Nephron (organoid): ENCODE data around the gene CFAP65.
A peak's percentile ranks its signal among the peaks of the same experiment; 100 is the strongest.

Experiments used
- H3K27ac Mint-ChIP-seq, 3 experiments: 2 replicates each; pipeline ENCODE4 v1.8.0; 2020; ENCODE audit warnings: mixed read lengths in 3 of 3, mild to moderate bottlenecking in 2 of 3, moderate library complexity in 1 of 3
- H3K27me3 Mint-ChIP-seq: 2 replicates; pipeline ENCODE4 v1.8.0; 2021; ENCODE audit warnings: low read depth, mild to moderate bottlenecking, moderate library complexity, mixed read lengths
- H3K36me3 Mint-ChIP-seq: 2 replicates; pipeline ENCODE4 v1.8.0; 2020; ENCODE audit warnings: low read depth, mixed read lengths
- H3K4me1 Mint-ChIP-seq: 2 replicates; pipeline ENCODE4 v1.8.0; 2020; ENCODE audit warnings: mixed read lengths
- H3K4me3 Mint-ChIP-seq, 3 experiments: 2 replicates each; pipeline ENCODE4 v1.8.0; 2020; ENCODE audit warnings: mild to moderate bottlenecking in 3 of 3, mixed read lengths in 3 of 3, moderate library complexity in 2 of 3
- H3K9me3 Mint-ChIP-seq: 2 replicates; pipeline ENCODE4 v1.8.0; 2020; ENCODE audit warnings: mixed read lengths
- TF ChIP-seq, protein P1 (sequence below), 3 experiments: fragments of 200-600 bp; sonication (generic); IDR thresholded peaks; one replicate each; pipeline ENCODE4 v1.5.0; 2021; ENCODE audit warnings: antibody characterized with exemption in 3 of 3; ENCODE audit not compliant: unreplicated experiment in 3 of 3

The CFAP65 gene

GRCh38 chr2:218996937-218997336 is 44.4 kb downstream of the CFAP65 start:
- Mint-ChIP-seq H3K4me3 (no peak overlapping the region), H3K4me1 (peaks cover 6% of the 10 kb centered on the region), H3K27me3 (peaks cover 93% of the 10 kb centered on the region), H3K27ac (no peak overlapping the region), H3K9me3 (no peaks in the 10 kb centered on the region), H3K36me3 (no peaks in the 10 kb centered on the region)
- TF ChIP-seq, protein P1, sequence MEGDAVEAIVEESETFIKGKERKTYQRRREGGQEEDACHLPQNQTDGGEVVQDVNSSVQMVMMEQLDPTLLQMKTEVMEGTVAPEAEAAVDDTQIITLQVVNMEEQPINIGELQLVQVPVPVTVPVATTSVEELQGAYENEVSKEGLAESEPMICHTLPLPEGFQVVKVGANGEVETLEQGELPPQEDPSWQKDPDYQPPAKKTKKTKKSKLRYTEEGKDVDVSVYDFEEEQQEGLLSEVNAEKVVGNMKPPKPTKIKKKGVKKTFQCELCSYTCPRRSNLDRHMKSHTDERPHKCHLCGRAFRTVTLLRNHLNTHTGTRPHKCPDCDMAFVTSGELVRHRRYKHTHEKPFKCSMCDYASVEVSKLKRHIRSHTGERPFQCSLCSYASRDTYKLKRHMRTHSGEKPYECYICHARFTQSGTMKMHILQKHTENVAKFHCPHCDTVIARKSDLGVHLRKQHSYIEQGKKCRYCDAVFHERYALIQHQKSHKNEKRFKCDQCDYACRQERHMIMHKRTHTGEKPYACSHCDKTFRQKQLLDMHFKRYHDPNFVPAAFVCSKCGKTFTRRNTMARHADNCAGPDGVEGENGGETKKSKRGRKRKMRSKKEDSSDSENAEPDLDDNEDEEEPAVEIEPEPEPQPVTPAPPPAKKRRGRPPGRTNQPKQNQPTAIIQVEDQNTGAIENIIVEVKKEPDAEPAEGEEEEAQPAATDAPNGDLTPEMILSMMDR (IDR thresholded peaks at IDR 0.05; ENCODE audit: unreplicated experiment in 3 of 3), result no peak

DNA sequence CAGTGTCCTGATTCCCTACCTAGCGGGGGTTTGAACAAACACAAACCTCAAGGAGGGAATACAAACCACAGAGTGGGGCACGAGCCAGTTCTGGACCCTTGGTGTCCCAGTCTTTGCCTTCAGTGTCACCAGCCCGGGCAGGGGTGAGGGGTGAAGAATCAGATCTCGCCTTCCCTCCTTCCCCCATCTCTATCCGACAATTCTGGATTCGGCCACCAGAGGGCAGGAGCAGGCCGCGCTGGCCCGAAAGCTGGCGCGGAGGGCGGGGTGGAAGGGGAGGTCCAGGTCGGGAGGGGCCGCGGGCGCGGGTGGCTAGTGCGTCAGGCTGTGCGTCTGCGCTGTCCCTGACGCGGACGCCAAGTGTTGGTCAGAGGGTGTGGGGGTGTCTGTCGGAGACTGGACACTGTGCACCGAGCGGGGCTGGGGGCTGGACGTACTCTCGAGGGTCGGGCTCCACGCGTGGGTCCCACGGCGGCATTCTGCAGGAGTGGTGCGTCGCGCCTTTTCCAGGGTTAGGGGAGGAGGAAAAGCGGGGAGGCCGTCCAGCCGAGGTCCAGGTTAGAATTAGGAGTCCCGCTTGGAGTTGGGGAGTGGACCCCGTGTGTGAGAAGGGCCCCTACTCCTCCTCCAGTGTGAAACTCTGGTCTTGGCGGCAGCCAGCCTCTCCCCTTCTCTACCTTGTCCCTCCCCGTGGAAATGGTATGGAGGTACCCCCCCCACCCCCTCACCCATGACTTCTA is 45.2 kb downstream of the CFAP65 start:
- Mint-ChIP-seq H3K4me1 (peaks cover 6% of the 10 kb centered on the region), H3K27me3 (peaks cover 95% of the 10 kb centered on the region)
- TF ChIP-seq, protein P1 (IDR thresholded peaks at IDR 0.05; ENCODE audit: unreplicated experiment in 3 of 3), result peak; percentile 83 to 87 (median 86)

GRCh38 chr2:218995561-218995960 is 45.8 kb downstream of the CFAP65 start:
- Mint-ChIP-seq H3K4me3 (peak overlapping the region; percentile 25 to 43 (median 31)), H3K27ac (no peak overlapping the region), H3K4me1 (peaks cover 6% of the 10 kb centered on the region), H3K36me3 (no peaks in the 10 kb centered on the region), H3K27me3 (peaks cover 95% of the 10 kb centered on the region), H3K9me3 (peaks cover 5% of the 10 kb centered on the region)
- TF ChIP-seq, protein P1 (IDR thresholded peaks at IDR 0.05; ENCODE audit: unreplicated experiment in 3 of 3), result no peak

More for the DNA sequence above, 45.2 kb downstream of the CFAP65 start:
- Mint-ChIP-seq H3K9me3 (peaks cover 5% of the 10 kb centered on the region), H3K27ac (no peak overlapping the region), H3K36me3 (no peaks in the 10 kb centered on the region), H3K4me3 (peak overlapping the region in 2 of 3 experiments; percentile 36 to 61)

GRCh38 chr2:218993345-218994315 is 47.7 kb downstream of the CFAP65 start, which contains the start of gene CRYBA2:
Gene CRYBA2, minus strand, starts transcription at chr2:218993422. Its CDS starts 246 bp downstream, at chr2:218993176.
- Mint-ChIP-seq H3K4me1 (no peaks in the 10 kb centered on the region), H3K9me3 (peaks cover 5% of the 10 kb centered on the region), H3K4me3 (no peak within 1 kb of the TSS), H3K36me3 (no peaks in the 10 kb centered on the region), H3K27me3 (peaks cover 95% of the 10 kb centered on the region), H3K27ac (no peak within 1 kb of the TSS)
- TF ChIP-seq, protein P1 (IDR thresholded peaks at IDR 0.05; ENCODE audit: unreplicated experiment in 3 of 3), result no peak

DNA sequence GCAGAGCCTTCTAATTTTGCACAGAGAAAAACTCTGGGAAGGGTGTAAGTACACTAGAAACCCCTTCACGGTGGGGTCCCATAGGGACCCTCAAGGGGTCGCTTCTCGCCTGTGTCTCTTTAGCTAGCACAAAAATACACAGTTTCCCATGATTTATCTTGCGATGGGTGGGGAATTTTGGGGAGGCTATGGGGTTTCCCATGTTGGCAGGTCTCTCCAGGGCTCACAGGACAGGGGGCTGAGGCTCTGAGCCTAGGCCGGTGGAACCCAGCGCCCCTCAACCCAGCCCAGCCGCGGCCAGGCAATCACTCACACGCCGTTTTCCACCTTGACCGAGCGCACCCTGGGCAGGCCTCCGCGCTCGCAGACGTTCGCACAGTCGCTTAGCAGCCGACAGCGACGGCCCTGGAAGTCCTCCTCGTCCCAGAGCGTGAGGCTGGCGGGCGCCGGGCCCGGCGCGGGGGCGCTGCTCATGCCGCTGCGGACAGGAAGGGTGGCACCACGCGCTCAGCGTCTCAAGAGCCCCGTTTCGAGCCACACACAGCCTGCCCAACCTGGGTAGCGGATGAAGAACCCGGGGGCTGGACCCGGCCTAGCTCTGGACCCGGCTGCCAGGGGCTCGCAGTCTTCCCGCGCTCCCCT is 48.5 kb downstream of the CFAP65 start:
- H3K9me3 Mint-ChIP-seq, result peaks cover 5% of the 10 kb centered on the region
- H3K4me3 Mint-ChIP-seq, result no peak overlapping the region
- no peaks in the 10 kb centered on the region for H3K36me3 Mint-ChIP-seq
- H3K27me3 Mint-ChIP-seq, result peaks cover 95% of the 10 kb centered on the region
- no peaks in the 10 kb centered on the region for H3K4me1 Mint-ChIP-seq
- H3K27ac Mint-ChIP-seq, result no peak overlapping the region
- TF ChIP-seq, protein P1 (IDR thresholded peaks at IDR 0.05; ENCODE audit: unreplicated experiment in 3 of 3), result no peak
